NCI-H1092 treated with DMSO at 0.1 percent for 48 hours (cell line): ENCODE data around the gene CEBPG.

ENCODE experiments used
- DNase-seq: peaks from one replicate; lab custom pipeline; 2025; lab: John Stamatoyannopoulos, UW

The CEBPG gene

GRCh38 chr19:33350538-33351309 lies 22.8 kb upstream of the CEBPG start:
- DNase-seq = no peak

GRCh38 chr19:33355535-33355934 lies 18.0 kb upstream of the CEBPG start:
- DNase-seq = no peak

- no peak for DNase-seq
Observed at GRCh38 chr19:33357556-33357955, 16.0 kb upstream of the CEBPG start.

GRCh38 chr19:33358408-33358807 lies 15.1 kb upstream of the CEBPG start:
- no peak for DNase-seq

GRCh38 chr19:33359581-33359980 lies 13.9 kb upstream of the CEBPG start:
- no peak for DNase-seq

- DNase-seq = no peak
Observed at GRCh38 chr19:33362508-33363228, 10.8 kb upstream of the CEBPG start.

GRCh38 chr19:33363476-33363875 lies 10.0 kb upstream of the CEBPG start:
- DNase-seq = no peak

- no peak for DNase-seq
Observed at GRCh38 chr19:33365691-33366090, 7.8 kb upstream of the CEBPG start.

GRCh38 chr19:33366127-33366526 lies 7.4 kb upstream of the CEBPG start:
- DNase-seq = no peak

GRCh38 chr19:33366897-33367296 lies 6.6 kb upstream of the CEBPG start:
- no peak for DNase-seq

- DNase-seq = no peak
Observed at GRCh38 chr19:33368074-33368864, 5.2 kb upstream of the CEBPG start.

- DNase-seq = no peak
Observed at GRCh38 chr19:33370783-33371182, 2.7 kb upstream of the CEBPG start.

GRCh38 chr19:33374236-33374714 lies 766 bp downstream of the CEBPG start:
- DNase-seq = peak; percentile 28

GRCh38 chr19:33375156-33375836 lies 1.8 kb downstream of the CEBPG start:
- DNase-seq = no peak

- no peak for DNase-seq
Observed at GRCh38 chr19:33375837-33376159, 2.3 kb downstream of the CEBPG start.

- no peak for DNase-seq
Observed at GRCh38 chr19:33376423-33376822, 2.9 kb downstream of the CEBPG start.

GRCh38 chr19:33376941-33377557 lies 3.5 kb downstream of the CEBPG start:
- DNase-seq = no peak

- DNase-seq = no peak
Observed at GRCh38 chr19:33377586-33378475, 4.3 kb downstream of the CEBPG start.

- no peak for DNase-seq
Observed at GRCh38 chr19:33379151-33379829, 5.8 kb downstream of the CEBPG start.

GRCh38 chr19:33381101-33381500 lies 7.6 kb downstream of the CEBPG start:
- DNase-seq = no peak
